Measurements from ENCODE around the gene ATP6V0A1.

GRCh38 chr17:42475121-42475520, 16.4 kb downstream of the ATP6V0A1 start:
- TF ChIP-seq CTCF (IDR thresholded peaks at IDR 0.05) (no peak), EZH2 (IDR thresholded peaks at IDR 0.05) (no peak)

All from neural progenitor cell (in vitro differentiated cells).